Measurements from ENCODE around the gene JAKMIP1. TPM values are rescaled to one million over a fixed set of nuclear protein-coding genes. Genes with fewer than 3 reads are reported as not detected.

The JAKMIP1 gene
- total and polyA plus RNA-seq, 2 of the 13 experiments (the other 11 are each of a cell fraction or from before 2014, with no cell fraction given): not detected

GRCh38 chr4:6125103-6125651, 75.2 kb downstream of the JAKMIP1 start:
- 60% methylated on average over 1 of the region's 5 CpGs for WGBS (ENCODE audit: low lambda C conversion rate)
- BruUV-seq (replicated peaks): no TSS peak
- intact Hi-C loops (cut with micrococcal nuclease; ENCODE audit: unreplicated experiment): no loop called here

More at GRCh38 chr4:6125103-6125651, 75.2 kb downstream of the JAKMIP1 start:
- TF ChIP-seq ZNF749 (CRISPR knock-in tag; IDR thresholded peaks at IDR 0.05; ENCODE audit: borderline replicate concordance) (no peak), ASH2L (IDR thresholded peaks at IDR 0.05; ENCODE audit: insufficient read length, low read depth, low read length) (no peak), KLF9 (CRISPR knock-in tag; IDR thresholded peaks at IDR 0.05; ENCODE audit: low read depth) (no peak), ARNT (IDR thresholded peaks at IDR 0.05) (no peak), HNF1A (IDR thresholded peaks at IDR 0.05; ENCODE audit: low read depth) (no peak), HNF1A (CRISPR knock-in tag; IDR thresholded peaks at IDR 0.05; ENCODE audit: borderline replicate concordance) (no peak), PHF20 (CRISPR knock-in tag; IDR thresholded peaks at IDR 0.05) (no peak), MXD4 (CRISPR knock-in tag; IDR thresholded peaks at IDR 0.05) (no peak), TCF12 (IDR thresholded peaks at IDR 0.05) (no peak), TCF12 (CRISPR knock-in tag; IDR thresholded peaks at IDR 0.05) (no peak), PAWR (CRISPR knock-in tag; IDR thresholded peaks at IDR 0.05; ENCODE audit: borderline replicate concordance) (no peak), ZBTB34 (CRISPR knock-in tag; IDR thresholded peaks at IDR 0.05) (no peak), GATA4 (IDR thresholded peaks at IDR 0.05; ENCODE audit: borderline replicate concordance, low read depth) (no peak), ZEB1 (IDR thresholded peaks at IDR 0.05; ENCODE audit: insufficient replicate concordance, low read depth) (no peak), ZNF44 (CRISPR knock-in tag; IDR thresholded peaks at IDR 0.05) (no peak), ZNF225 (CRISPR knock-in tag; IDR thresholded peaks at IDR 0.05) (no peak)
- TF ChIP-seq, protein P1, sequence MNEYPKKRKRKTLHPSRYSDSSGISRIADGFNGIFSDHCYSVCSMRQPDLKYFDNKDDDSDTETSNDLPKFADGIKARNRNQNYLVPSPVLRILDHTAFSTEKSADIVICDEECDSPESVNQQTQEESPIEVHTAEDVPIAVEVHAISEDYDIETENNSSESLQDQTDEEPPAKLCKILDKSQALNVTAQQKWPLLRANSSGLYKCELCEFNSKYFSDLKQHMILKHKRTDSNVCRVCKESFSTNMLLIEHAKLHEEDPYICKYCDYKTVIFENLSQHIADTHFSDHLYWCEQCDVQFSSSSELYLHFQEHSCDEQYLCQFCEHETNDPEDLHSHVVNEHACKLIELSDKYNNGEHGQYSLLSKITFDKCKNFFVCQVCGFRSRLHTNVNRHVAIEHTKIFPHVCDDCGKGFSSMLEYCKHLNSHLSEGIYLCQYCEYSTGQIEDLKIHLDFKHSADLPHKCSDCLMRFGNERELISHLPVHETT (CRISPR knock-in tag; conservative IDR thresholded peaks at IDR 0.05): no peak
- in situ Hi-C loops (cut with HindIII; ENCODE audit: extremely low pct_ligation_motif_present, low pct_unique_long_range_greater_than_20kb): no loop called here
- ATAC-seq (no peak), DNase-seq (ENCODE audit: low spot score) (no peak), FAIRE-seq (no peak)
- Histone ChIP-seq H4K20me1 (ENCODE audit: insufficient read depth, low read length) (no peaks in the 10 kb centered on the region), H3K4me1 (ENCODE audit: insufficient read depth, low read length) (peaks cover 7% of the 10 kb centered on the region; the same call in 1 of the 2 replicates), H3K27me3 (ENCODE audit: control insufficient read depth in 1 of 2, insufficient read depth in 2 of 2, low read length in 2 of 2) (peaks cover 0 to 8% of the 10 kb centered on the region in 2 experiments; a peak in 2 of 5 replicates), H3K27ac (ENCODE audit: extremely low read length, insufficient read depth, low read length) (no peak overlapping the region), H3K9me3 (ENCODE audit: low read length) (no peaks in the 10 kb centered on the region), H3K79me2 (ENCODE audit: insufficient read depth, low read length) (no peaks in the 10 kb centered on the region), H3K4me3 (replicated peaks in 1 of 3; ENCODE audit: insufficient read depth in 1 of 3, low read depth in 2 of 3, low read length in 3 of 3) (no peak overlapping the region), H3K4me2 (ENCODE audit: low read depth, low read length) (no peak overlapping the region), H3K9ac (ENCODE audit: insufficient read depth, low read depth, low read length) (no peak overlapping the region), H2AFZ (ENCODE audit: low read length) (no peak overlapping the region), H3K36me3 (replicated peaks in 1 of 2; ENCODE audit: control insufficient read depth in 1 of 2, insufficient read depth in 2 of 2, low read length in 2 of 2) (no peaks in the 10 kb centered on the region)
- POLR2A ChIA-PET: no interaction called here
- CTCF ChIA-PET (ENCODE audit: low intra/inter-chr PET ratio, low total read pairs): no interaction called here
